GM19438 (cell line): ENCODE measurements around the gene PFDN6.
"Not testable (repeated sequence)": the region's sequence is repeated elsewhere in the genome, so short reads cannot be mapped to it uniquely, and the experiment has no call there.

Experiments
- ATAC-seq: cut with Tn5 transposase; IDR thresholded peaks from one replicate; pipeline ENCODE4 v1.9.1; 2021; ENCODE audit warnings: low read depth; ENCODE audit not compliant: unreplicated experiment

PFDN6 gene

DNA sequence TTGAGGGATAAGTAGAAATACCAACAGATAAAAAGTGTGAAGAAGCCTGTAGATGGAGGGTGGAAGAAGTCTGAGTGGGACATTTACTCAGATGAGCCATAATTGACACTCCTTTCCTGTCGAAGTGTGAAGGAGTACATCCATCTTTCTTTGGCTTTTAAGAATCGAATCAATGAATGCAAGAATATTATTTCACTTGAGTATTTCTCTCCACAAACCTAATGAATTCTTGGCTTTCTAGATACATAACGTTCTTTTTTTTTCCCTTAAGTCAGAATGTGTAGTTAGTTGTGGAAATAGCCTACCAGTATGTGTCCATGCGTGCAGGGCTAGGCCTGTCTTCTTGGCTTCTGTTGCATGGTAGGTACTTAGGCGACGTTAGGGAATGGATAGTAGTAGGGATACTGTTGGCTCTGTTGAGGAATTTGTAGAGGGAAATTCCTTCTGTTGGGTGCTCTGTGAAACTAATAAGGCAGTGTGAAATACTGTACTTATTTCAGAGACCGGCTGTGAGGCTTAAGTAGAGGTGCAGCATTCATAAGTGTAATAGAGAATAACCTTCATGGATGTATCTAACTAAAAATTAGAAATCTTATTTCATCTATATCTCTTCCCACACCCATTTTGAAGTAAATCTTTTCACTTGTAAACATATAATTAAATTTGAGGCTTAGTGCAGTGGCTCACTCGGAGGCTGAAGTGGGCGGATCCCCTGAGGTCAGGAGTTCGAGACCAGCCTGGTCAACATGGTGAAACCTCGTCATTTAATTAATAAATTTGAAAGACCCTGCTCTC lies 16.1 kb upstream of the PFDN6 start:
- ATAC-seq: no peak

DNA sequence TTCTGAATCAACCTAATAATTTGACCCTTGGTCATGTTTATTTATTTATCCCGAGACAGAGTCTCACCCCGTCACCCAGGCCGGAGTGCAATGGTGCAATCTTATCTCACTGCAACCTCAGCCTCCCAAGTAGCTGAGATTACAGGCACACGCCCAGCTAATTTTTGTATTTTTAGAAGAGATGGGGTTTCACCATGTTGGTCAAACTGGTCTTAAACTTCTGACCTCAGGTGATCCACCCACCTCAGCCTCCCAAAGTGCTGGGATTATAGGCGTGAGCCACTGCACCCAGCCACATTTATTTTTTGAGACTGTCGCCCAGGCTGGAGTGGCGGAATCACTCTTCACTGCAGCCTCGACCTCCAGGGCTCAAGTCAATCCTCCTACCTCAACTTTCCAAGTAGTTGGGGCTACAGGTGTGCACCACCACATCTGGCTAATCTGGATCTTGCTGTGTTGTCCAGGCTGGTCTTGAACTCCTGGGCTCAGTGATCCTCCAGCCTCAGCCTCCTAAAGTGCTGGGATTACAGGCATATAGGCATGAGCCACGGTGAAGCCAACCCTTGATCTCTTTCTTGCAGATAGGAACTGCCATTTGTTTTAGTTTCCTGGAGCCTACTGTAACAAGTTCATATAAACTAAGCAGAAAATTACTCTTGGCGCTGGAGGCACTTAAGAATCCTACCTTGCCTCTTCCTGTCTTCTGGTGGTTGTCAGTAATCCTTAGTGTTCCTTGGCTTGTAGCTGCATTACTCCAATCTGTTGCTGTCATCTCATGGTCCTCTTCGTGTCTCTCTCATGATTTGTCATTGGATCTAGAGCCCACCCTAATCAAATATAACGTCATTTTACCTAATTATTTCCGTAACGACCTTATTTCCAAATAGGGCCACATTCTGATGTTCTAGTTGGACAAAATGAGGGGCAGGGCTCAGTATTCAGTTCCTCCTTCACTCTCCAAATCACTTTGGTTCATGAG lies 15.2 kb upstream of the PFDN6 start:
- ATAC-seq: no peak

DNA sequence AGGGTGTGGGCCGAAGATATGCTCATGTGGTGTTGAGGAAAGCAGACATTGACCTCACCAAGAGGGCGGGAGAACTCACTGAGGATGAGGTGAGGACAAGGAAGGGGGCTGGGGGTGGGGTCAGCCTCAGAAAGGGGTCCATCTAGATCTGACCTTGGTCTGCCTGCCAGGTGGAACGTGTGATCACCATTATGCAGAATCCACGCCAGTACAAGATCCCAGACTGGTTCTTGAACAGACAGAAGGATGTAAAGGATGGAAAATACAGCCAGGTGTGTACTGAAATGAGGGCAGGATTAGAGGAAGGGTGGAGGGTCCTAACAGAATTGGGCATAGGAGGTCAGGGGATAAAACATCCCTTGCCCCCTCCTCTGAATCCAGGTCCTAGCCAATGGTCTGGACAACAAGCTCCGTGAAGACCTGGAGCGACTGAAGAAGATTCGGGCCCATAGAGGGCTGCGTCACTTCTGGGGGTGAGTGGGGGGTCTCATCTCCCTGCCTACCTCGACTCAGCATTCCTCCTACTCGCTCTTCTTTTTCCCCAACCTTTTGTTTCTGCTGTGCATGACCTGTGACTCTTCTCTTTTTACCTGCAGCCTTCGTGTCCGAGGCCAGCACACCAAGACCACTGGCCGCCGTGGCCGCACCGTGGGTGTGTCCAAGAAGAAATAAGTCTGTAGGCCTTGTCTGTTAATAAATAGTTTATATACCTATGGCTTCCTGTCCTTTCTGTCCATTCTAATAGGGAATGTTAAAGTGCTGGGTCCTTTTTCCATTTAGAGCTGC lies 13.4 kb upstream of the PFDN6 start:
- ATAC-seq: not testable (repeated sequence)

DNA sequence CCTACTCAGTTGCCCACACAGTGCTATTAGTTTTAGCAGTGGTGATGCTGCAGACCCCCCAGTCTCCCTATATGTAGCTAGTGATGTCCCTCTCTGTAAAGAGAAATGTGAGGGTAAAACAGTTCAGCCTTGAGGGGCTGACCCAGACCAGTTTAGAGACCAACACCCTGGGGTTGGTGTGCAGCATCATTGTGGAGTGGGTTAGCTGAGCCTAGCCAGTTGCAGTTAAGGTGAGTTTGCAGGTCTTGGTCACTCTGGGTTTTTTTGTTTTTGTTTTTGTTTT lies 12.9 kb upstream of the PFDN6 start:
- no peak for ATAC-seq

DNA sequence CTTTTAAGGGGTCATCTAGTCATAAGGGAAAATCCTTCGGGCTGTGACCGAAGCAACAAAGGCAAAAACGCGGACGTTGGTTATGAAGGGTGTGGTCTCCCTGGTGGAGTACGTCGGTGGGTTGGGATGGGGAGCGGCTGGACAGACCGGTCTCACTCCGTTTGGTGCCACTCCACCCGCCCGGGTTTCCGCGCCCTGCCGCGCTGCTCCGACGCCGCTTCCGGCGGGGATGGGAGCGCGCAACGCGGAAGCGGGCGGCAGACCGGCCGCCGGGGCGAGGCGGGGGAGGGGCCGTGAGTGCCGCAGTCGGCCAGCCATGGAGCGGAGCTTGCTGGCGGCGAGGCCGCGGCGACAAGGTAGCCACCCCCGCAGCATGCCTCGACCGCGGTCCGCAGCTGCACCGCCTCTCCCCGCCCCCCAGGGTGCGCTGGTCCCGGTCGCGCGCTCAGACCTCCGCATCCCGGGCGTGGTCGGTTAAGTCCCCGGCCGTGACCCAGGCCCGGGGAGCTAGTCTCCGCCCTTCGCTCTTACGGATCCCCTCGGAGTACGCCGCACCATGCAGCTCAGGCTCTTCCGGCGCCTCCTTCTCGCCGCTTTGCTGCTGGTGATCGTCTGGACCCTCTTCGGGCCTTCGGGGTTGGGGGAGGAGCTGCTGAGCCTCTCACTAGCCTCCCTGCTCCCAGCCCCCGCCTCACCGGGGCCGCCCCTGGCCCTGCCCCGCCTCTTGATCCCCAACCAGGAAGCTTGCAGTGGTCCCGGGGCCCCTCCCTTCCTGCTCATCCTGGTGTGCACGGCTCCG lies 12.3 kb upstream of the PFDN6 start, which contains the start of gene B3GALT4:
Gene B3GALT4 (plus strand): TSS at position 260 of the 799 bp plus-strand sequence. CDS start 297 bp downstream, at position 557.
- peak; percentile 52 for ATAC-seq

DNA sequence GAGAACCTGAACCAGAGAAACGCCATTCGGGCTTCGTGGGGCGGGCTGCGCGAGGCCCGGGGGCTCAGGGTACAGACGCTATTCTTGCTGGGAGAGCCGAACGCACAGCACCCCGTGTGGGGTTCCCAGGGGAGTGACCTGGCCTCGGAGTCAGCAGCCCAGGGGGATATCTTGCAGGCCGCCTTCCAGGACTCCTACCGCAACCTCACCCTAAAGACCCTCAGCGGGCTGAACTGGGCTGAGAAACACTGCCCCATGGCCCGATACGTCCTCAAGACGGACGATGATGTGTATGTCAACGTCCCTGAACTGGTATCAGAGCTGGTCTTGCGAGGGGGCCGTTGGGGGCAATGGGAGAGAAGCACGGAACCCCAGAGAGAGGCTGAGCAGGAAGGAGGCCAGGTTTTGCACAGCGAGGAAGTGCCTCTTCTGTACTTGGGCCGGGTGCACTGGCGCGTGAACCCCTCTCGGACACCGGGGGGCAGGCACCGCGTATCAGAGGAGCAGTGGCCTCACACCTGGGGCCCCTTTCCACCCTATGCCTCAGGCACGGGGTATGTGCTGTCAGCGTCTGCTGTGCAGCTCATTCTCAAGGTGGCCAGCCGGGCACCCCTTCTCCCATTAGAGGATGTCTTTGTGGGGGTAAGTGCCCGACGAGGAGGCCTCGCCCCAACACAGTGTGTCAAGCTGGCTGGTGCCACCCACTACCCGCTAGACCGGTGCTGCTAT lies 11.6 kb upstream of the PFDN6 start:
- peak; percentile 28 for ATAC-seq

DNA sequence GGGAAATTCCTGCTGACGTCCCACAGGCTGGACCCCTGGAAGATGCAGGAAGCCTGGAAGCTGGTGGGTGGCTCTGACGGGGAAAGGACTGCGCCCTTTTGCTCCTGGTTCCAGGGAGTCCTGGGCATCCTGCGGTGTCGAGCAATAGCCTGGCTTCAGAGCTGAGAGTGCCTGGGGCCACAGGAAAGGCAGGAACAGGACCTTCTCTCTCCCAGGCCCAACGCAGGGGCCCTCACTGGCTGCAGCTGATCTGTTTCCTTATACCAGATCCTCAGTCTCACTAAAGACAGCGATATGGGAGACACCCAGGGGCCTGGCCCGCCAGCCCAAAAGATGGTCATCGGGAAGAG lies 11.0 kb upstream of the PFDN6 start:
- ATAC-seq: no peak

DNA sequence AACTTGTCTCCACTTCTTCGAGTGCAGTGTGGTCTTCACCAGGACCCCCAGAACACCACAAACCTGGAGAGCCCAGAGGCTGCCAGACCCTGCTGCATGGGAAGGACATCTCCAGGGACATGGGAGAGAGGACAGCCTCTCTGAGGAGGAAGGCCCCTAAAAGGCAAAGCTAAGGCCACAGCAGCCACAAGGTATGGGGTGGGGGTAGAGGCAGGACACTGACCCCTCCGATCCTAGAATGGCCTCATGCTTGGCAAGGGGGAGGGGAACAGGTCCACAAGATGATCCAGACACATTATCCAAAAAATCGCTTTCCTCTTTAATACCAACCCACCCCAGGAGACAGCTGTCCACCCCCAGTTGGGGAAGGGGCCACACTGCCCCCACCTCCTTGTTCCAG lies 10.6 kb upstream of the PFDN6 start:
- ATAC-seq: no peak

DNA sequence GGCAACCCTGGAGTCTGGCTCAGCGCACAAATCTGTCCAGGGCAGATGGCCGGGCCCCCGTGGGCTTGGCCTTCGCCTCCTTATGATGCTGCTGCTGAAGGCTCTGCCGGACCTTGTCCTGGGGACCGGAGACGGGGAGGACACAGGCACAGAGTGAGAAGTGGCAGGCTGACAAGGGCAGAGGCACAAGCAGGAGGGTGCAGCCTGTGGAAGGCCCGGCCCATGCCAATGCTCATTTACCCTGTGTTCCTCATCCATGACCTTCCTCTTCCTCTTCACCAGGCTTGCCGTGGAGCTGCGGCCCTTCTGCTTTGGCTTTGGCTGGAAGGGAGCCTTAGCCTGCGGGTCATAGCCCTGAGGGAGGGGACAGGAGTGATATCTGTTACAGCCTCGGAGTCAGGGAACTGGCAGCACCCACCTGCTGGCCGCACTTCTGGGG lies 10.1 kb upstream of the PFDN6 start:
- no peak for ATAC-seq

DNA sequence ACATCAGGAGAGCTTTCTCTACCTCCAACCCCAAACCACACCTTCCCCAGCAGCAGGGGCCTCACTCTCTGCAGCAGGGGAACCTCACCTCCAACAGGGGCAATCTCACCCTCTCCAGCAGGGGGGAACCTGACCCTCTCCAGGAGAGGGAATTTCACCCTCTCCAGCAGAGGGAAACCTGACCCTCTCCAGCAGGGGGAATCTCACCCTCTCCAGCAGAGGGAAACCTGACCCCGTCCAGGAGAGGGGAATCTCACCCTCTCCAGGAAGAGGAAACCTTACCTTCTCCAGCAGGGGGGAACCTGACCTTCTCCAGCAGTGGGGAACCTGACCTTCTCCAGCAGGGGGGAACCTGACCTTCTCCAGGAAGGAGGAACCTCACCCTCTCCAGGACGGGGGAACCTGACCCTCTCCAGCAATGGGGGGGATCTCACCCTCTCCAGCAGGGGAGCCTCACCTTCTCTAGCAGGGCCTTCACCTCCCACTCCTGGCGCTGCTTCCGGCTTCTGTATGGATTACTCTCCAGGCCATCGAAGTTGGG lies 9.4 kb upstream of the PFDN6 start:
- ATAC-seq: no peak

DNA sequence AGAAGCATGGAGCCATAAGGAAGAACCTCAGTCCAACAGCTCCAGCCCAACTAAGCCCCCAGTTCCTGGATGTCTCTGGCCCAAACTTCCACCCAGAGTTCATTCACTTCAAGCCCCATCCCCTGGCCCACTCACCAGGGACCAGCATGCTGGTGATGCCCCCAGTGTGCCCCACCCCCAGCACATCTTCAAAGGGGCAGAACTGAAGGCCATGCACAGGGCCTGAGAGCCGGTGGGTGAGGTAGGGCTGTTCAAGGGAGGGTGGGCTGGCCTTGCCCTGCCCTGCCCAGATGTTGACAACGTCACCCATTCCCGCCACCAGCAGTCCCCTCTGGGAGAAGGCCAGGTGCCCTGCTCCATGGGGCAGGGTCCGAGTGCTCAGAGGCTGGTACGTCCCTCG lies 8.9 kb upstream of the PFDN6 start:
- ATAC-seq: no peak

DNA sequence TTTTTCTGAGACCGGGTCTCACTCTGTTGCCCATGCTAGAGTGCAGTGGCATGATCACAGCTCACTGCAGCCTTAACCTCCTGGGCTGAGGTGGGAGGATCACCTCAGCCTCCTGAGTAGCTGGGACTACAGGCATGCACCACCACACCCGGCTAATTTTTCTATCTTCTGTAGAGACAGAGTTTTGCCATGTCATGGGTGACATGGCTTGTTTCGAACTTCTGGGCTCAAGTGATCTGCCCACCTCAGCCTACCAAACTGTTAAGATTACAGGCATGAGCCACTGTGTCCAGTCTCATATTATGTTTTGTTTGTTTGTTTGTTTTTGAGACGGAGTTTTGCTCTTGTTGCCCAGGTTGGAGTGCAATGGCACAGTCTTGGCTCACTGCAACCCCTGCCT lies 4.2 kb upstream of the PFDN6 start:
- ATAC-seq: not testable (repeated sequence)

DNA sequence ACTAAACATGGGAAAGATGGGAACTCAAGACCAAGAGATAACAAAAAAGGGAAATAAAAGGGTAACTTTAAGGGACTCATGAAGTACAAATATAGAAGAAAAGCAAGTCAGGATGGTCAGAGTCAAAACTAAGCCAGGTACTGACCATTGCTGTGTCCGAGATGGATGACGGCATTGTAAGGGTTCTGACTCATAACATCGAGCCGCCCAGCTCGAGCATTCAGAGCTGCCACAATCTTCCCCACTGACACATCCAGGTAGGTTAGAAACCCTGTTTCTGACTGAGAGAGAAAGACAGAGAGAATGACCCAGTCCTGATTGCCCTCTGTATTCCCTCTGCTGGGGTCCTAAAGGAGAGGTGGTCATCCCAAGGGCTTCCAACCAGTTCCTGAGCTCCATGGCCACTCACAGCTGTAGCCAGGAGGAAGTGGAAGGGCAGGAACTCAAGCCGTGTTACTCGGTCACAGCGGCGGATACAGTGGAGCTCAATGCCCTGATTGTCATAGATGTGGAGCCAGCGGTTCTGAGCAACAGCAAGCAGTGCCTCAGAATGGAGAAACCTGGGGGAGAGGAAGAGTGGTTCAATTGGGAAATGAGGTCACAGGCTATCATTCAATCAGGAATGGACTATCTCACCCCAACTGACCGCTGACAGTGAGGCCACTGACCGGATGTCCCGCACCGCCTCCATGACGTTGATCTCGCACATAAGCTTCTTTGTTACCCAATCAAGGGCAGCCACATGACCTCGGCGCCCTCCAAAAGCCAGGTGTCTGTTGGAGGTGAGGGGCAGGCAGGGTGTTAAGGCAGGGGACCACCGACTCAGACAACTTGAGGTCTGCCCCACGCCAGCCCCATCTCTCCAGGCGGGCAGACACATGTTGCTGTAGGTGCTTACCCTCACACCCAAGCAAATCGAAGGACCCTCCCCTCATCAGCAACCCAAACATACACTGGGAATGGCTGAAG lies 2.2 kb upstream of the PFDN6 start:
- ATAC-seq: no peak

DNA sequence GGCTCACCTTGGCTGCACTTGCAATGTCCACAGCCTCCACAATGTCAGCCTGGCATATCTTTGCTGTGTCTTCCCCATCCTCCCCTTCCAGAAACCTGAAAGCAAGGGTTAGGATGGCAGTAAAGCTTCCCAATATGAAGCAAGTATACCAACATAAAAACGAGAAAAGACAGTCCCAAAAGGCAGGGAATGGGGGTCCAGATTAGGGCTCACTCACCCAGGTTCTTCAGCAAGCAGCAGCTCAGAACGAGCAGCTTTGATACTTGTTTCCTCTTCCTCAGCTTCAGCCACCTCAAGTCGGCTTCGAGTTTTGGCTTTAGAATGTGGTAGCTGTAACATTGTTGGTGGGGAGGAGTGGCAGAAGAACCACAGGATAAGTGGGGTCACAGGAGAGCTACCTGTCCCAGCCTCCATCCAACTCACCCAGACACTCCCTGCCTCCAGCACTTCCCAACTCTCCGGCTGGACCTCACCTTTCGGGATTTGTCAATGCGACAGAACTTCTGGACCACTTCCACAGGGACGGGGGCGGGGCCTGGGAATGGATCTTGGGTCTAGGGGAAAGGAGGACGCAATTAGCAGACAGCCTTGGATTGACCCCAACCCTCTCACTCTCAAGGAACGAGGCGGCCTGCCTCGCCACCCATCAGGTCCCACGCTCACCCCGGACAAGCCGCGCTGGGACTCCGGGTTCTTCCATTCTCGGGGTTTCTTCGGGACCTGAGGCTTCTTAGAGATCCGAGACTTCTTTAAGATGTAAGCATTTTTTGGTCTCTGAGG lies 1.1 kb upstream of the PFDN6 start:
- no peak for ATAC-seq

DNA sequence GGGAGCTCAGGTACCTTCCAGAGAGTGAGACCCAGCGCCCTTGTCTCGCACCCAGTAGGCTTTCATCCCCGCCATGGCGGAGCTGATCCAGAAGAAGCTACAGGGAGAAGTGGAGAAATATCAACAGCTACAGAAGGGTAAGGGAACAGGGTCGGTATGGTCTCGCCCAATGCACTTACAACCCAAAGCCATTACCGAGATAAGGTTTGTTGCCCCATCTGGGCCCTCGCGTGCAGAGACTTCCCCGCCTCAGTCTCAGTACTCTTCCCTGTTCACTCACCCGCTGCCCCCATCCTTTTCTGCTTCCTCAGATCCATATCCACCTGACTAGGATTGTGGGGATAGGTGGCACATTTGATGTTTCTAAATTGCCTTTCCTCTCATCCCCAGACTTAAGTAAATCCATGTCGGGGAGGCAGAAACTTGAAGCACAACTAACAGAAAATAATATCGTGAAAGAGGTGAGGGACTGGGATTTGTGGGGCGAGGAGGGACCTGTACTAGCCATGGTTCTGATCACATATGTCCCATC lies 449 bp downstream of the PFDN6 start:
- no peak for ATAC-seq

DNA sequence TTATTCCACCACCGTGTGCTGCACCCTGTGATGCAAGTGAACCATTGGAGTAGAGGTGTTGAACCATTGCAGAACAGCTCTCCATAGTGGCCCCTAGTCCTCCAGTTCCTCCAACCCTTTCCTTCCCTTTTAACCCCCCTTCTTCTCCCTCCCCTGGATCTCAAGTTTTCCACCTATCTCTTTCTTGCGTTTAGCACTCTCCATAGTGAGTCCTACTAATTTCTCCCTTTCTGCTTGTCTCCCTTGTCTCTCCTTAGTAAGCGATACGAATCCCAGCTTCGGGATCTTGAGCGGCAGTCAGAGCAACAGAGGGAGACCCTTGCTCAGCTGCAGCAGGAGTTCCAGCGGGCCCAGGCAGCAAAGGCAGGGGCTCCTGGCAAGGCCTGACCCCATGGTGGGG lies 1.1 kb downstream of the PFDN6 start:
- ATAC-seq: no peak
